ENCODE results near the gene MCTP2.

The MCTP2 gene

DNA sequence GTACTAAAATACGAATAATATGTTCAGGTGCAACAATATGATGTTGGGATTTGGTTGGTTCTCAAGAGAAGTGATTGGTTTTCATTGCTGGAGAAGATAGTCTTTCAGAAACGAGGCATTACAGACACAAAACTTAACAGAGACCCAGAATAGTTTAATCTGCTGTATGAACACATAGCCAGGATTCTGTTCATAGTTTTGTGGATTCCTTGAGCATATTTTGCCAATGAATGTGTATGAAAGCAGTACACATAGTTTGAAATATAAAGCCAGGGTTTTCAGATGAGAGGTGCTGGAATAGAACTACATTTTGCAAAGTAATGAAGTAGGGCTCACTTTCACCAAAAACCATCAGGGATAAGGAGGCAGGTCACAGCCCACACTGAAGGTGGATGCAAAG, 5.7 kb upstream of the MCTP2 start:
- H3K9ac ChIP-seq (ENCODE audit: low read length): no peak overlapping the region
- no peaks in the 10 kb centered on the region for H3K27me3 ChIP-seq (ENCODE audit: control insufficient read depth, insufficient read depth, low read length)
- H3K36me3 ChIP-seq (ENCODE audit: control insufficient read depth, insufficient read depth, low read length): no peaks in the 10 kb centered on the region
- H3K4me3 ChIP-seq (ENCODE audit: low read length): no peak overlapping the region
- no peaks in the 10 kb centered on the region for H3K4me1 ChIP-seq (ENCODE audit: control insufficient read depth, insufficient read depth, low read length)
- no peaks in the 10 kb centered on the region for H3K9me3 ChIP-seq (ENCODE audit: control insufficient read depth, low read length)

- H3K4me3 ChIP-seq (ENCODE audit: low read length): no peak overlapping the region
- no peaks in the 10 kb centered on the region for H3K9me3 ChIP-seq (ENCODE audit: control insufficient read depth, low read length)
- H3K9ac ChIP-seq (ENCODE audit: low read length): no peak overlapping the region
- H3K4me1 ChIP-seq (ENCODE audit: control insufficient read depth, insufficient read depth, low read length): no peaks in the 10 kb centered on the region
- no peaks in the 10 kb centered on the region for H3K27me3 ChIP-seq (ENCODE audit: control insufficient read depth, insufficient read depth, low read length)
- H3K36me3 ChIP-seq (ENCODE audit: control insufficient read depth, insufficient read depth, low read length): no peaks in the 10 kb centered on the region
These were observed 2.8 kb upstream of the MCTP2 start for GRCh38 chr15:94228611-94229010.

- Histone ChIP-seq H3K4me3 (ENCODE audit: low read length) (no peak overlapping the region), H3K9ac (ENCODE audit: low read length) (no peak overlapping the region), H3K4me1 (ENCODE audit: control insufficient read depth, insufficient read depth, low read length) (no peaks in the 10 kb centered on the region), H3K36me3 (ENCODE audit: control insufficient read depth, insufficient read depth, low read length) (no peaks in the 10 kb centered on the region), H3K9me3 (ENCODE audit: control insufficient read depth, low read length) (no peaks in the 10 kb centered on the region), H3K27me3 (ENCODE audit: control insufficient read depth, insufficient read depth, low read length) (no peaks in the 10 kb centered on the region)
These were observed 1.6 kb upstream of the MCTP2 start for GRCh38 chr15:94229591-94230369.

- no peaks in the 10 kb centered on the region for H3K9me3 ChIP-seq (ENCODE audit: control insufficient read depth, low read length)
- H3K27me3 ChIP-seq (ENCODE audit: control insufficient read depth, insufficient read depth, low read length): no peaks in the 10 kb centered on the region
- peak overlapping the region; percentile 68 for H3K4me3 ChIP-seq (ENCODE audit: low read length)
- no peaks in the 10 kb centered on the region for H3K36me3 ChIP-seq (ENCODE audit: control insufficient read depth, insufficient read depth, low read length)
- H3K4me1 ChIP-seq (ENCODE audit: control insufficient read depth, insufficient read depth, low read length): no peaks in the 10 kb centered on the region
- peak overlapping the region; percentile 72 for H3K9ac ChIP-seq (ENCODE audit: low read length)
These were observed 904 bp upstream of the MCTP2 start for GRCh38 chr15:94230431-94230882.

DNA sequence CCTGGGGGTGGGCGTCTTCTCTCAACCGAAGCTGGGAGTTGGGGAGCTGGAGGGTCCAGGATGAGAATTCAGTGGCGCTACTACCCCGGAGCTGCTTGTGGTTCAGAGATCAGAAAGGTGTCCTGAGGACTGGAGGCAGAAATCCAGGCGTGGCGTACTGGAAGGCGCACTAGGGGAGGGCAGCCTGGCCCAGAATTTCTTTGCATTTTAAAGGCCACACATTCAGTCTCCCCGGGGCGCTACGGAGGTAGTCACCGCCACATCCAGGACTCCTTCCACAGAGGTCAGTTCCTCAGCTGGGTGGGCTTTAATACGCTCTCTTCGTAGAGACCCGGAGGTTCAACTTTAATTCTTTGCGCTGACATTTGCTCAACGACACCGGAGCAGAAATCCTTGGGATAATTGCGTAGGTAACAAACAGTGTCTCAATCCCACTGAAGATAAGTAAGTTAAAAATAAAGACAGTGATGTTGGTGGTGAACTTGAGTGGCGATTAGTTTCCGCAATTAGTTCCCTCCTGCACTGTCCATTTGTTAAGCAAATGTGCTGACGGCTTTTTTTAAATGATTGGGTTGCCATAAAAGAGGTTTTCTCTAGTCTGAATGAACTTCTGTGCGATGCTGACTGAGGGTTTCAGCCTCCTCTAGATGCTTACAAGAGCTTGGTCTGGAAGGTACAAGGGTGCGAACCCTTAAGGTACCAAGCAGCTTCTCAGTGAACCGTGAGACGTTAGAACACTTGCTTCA, 535 bp downstream of the MCTP2 start:
- Histone ChIP-seq H3K36me3 (ENCODE audit: control insufficient read depth, insufficient read depth, low read length) (no peaks in the 10 kb centered on the region), H3K9me3 (ENCODE audit: control insufficient read depth, low read length) (no peaks in the 10 kb centered on the region), H3K4me1 (ENCODE audit: control insufficient read depth, insufficient read depth, low read length) (peaks cover 6% of the 10 kb centered on the region), H3K27me3 (ENCODE audit: control insufficient read depth, insufficient read depth, low read length) (no peaks in the 10 kb centered on the region), H3K4me3 (ENCODE audit: low read length) (peak overlapping the region; percentile 66), H3K9ac (ENCODE audit: low read length) (peak overlapping the region; percentile 73)

GRCh38 chr15:94233441-94233840, 2.1 kb downstream of the MCTP2 start:
- H3K9me3 ChIP-seq (ENCODE audit: control insufficient read depth, low read length): no peaks in the 10 kb centered on the region
- H3K27me3 ChIP-seq (ENCODE audit: control insufficient read depth, insufficient read depth, low read length): no peaks in the 10 kb centered on the region
- H3K36me3 ChIP-seq (ENCODE audit: control insufficient read depth, insufficient read depth, low read length): no peaks in the 10 kb centered on the region
- peaks cover 7% of the 10 kb centered on the region for H3K4me1 ChIP-seq (ENCODE audit: control insufficient read depth, insufficient read depth, low read length)
- no peak overlapping the region for H3K4me3 ChIP-seq (ENCODE audit: low read length)
- H3K9ac ChIP-seq (ENCODE audit: low read length): no peak overlapping the region

- Histone ChIP-seq H3K4me3 (ENCODE audit: low read length) (no peak overlapping the region), H3K4me1 (ENCODE audit: control insufficient read depth, insufficient read depth, low read length) (peaks cover 10% of the 10 kb centered on the region), H3K36me3 (ENCODE audit: control insufficient read depth, insufficient read depth, low read length) (no peaks in the 10 kb centered on the region), H3K27me3 (ENCODE audit: control insufficient read depth, insufficient read depth, low read length) (no peaks in the 10 kb centered on the region), H3K9me3 (ENCODE audit: control insufficient read depth, low read length) (no peaks in the 10 kb centered on the region), H3K9ac (ENCODE audit: low read length) (no peak overlapping the region)
These were observed 2.9 kb downstream of the MCTP2 start for GRCh38 chr15:94234300-94234699.

- H3K36me3 ChIP-seq (ENCODE audit: control insufficient read depth, insufficient read depth, low read length): no peaks in the 10 kb centered on the region
- peaks cover 15% of the 10 kb centered on the region for H3K4me1 ChIP-seq (ENCODE audit: control insufficient read depth, insufficient read depth, low read length)
- no peak overlapping the region for H3K9ac ChIP-seq (ENCODE audit: low read length)
- H3K4me3 ChIP-seq (ENCODE audit: low read length): no peak overlapping the region
- no peaks in the 10 kb centered on the region for H3K27me3 ChIP-seq (ENCODE audit: control insufficient read depth, insufficient read depth, low read length)
- no peaks in the 10 kb centered on the region for H3K9me3 ChIP-seq (ENCODE audit: control insufficient read depth, low read length)
These were observed 3.7 kb downstream of the MCTP2 start for GRCh38 chr15:94235041-94235440.

- H3K27me3 ChIP-seq (ENCODE audit: control insufficient read depth, insufficient read depth, low read length): no peaks in the 10 kb centered on the region
- H3K36me3 ChIP-seq (ENCODE audit: control insufficient read depth, insufficient read depth, low read length): no peaks in the 10 kb centered on the region
- peaks cover 19% of the 10 kb centered on the region for H3K4me1 ChIP-seq (ENCODE audit: control insufficient read depth, insufficient read depth, low read length)
- no peak overlapping the region for H3K4me3 ChIP-seq (ENCODE audit: low read length)
- no peaks in the 10 kb centered on the region for H3K9me3 ChIP-seq (ENCODE audit: control insufficient read depth, low read length)
- H3K9ac ChIP-seq (ENCODE audit: low read length): no peak overlapping the region
These were observed 4.3 kb downstream of the MCTP2 start for GRCh38 chr15:94235646-94236045.

- H3K9me3 ChIP-seq (ENCODE audit: control insufficient read depth, low read length): no peaks in the 10 kb centered on the region
- H3K27me3 ChIP-seq (ENCODE audit: control insufficient read depth, insufficient read depth, low read length): no peaks in the 10 kb centered on the region
- no peak overlapping the region for H3K4me3 ChIP-seq (ENCODE audit: low read length)
- H3K4me1 ChIP-seq (ENCODE audit: control insufficient read depth, insufficient read depth, low read length): peaks cover 19% of the 10 kb centered on the region
- H3K9ac ChIP-seq (ENCODE audit: low read length): no peak overlapping the region
- no peaks in the 10 kb centered on the region for H3K36me3 ChIP-seq (ENCODE audit: control insufficient read depth, insufficient read depth, low read length)
These were observed 5.2 kb downstream of the MCTP2 start for GRCh38 chr15:94236608-94237007.

DNA sequence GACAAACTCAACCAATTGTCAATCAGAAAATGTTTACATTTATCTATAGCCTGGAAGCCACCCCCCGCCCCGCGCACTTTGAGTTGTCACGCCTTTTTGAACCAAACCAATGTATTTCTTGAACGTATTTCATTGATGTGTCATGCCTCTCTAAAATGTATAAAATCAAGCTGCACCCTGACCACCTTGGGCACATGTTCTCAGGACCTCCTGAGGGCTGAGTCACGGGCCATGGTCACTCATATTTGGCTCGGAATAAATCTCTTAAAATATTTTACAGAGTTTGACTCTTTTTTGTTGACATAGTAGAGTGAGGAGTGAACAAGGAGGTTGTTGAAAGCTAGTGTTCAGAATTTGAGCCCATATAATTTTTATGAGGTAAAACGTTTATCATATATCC, 6.5 kb downstream of the MCTP2 start:
- H3K27me3 ChIP-seq (ENCODE audit: control insufficient read depth, insufficient read depth, low read length): no peaks in the 10 kb centered on the region
- no peak overlapping the region for H3K9ac ChIP-seq (ENCODE audit: low read length)
- peaks cover 19% of the 10 kb centered on the region for H3K4me1 ChIP-seq (ENCODE audit: control insufficient read depth, insufficient read depth, low read length)
- H3K4me3 ChIP-seq (ENCODE audit: low read length): no peak overlapping the region
- no peaks in the 10 kb centered on the region for H3K9me3 ChIP-seq (ENCODE audit: control insufficient read depth, low read length)
- H3K36me3 ChIP-seq (ENCODE audit: control insufficient read depth, insufficient read depth, low read length): no peaks in the 10 kb centered on the region

GRCh38 chr15:94238539-94239118, 7.3 kb downstream of the MCTP2 start:
- Histone ChIP-seq H3K4me1 (ENCODE audit: control insufficient read depth, insufficient read depth, low read length) (peaks cover 19% of the 10 kb centered on the region), H3K9ac (ENCODE audit: low read length) (no peak overlapping the region), H3K27me3 (ENCODE audit: control insufficient read depth, insufficient read depth, low read length) (no peaks in the 10 kb centered on the region), H3K9me3 (ENCODE audit: control insufficient read depth, low read length) (no peaks in the 10 kb centered on the region), H3K36me3 (ENCODE audit: control insufficient read depth, insufficient read depth, low read length) (no peaks in the 10 kb centered on the region), H3K4me3 (ENCODE audit: low read length) (no peak overlapping the region)
